ENCODE results near the gene LRSAM1.
"Not testable (repeated sequence)": the region's sequence is repeated elsewhere in the genome, so short reads cannot be mapped to it uniquely, and the experiment has no call there.

Gene LRSAM1

GRCh38 chr9:127463911-127464310 is 12.6 kb downstream of the LRSAM1 start:
- no peak overlapping the region for H3K27ac ChIP-seq
- no peak for TF ChIP-seq CTCF (conservative IDR thresholded peaks at IDR 0.05)

- H3K27ac ChIP-seq: not testable (repeated sequence)
These were observed 15.2 kb downstream of the LRSAM1 start for GRCh38 chr9:127466407-127466917.

GRCh38 chr9:127467621-127468020 is 16.3 kb downstream of the LRSAM1 start:
- no peak for TF ChIP-seq CTCF (conservative IDR thresholded peaks at IDR 0.05)
- H3K27ac ChIP-seq: no peak overlapping the region

- no peak for TF ChIP-seq CTCF (conservative IDR thresholded peaks at IDR 0.05)
- H3K27ac ChIP-seq: no peak overlapping the region
These were observed 19.4 kb downstream of the LRSAM1 start for GRCh38 chr9:127470662-127471061.

- H3K27ac ChIP-seq: no peak overlapping the region
These were observed 22.2 kb downstream of the LRSAM1 start for GRCh38 chr9:127473501-127473900.

GRCh38 chr9:127473932-127474331 is 22.6 kb downstream of the LRSAM1 start:
- no peak for TF ChIP-seq CTCF (conservative IDR thresholded peaks at IDR 0.05)
- no peak overlapping the region for H3K27ac ChIP-seq

More at GRCh38 chr9:127473501-127473900, 22.2 kb downstream of the LRSAM1 start:
- TF ChIP-seq CTCF (conservative IDR thresholded peaks at IDR 0.05): no peak

GRCh38 chr9:127474592-127474991 is 23.3 kb downstream of the LRSAM1 start:
- no peak for TF ChIP-seq CTCF (conservative IDR thresholded peaks at IDR 0.05)
- H3K27ac ChIP-seq: no peak overlapping the region

- no peak for TF ChIP-seq CTCF (conservative IDR thresholded peaks at IDR 0.05)
- no peak overlapping the region for H3K27ac ChIP-seq
These were observed 28.3 kb downstream of the LRSAM1 start for GRCh38 chr9:127479507-127480081.
